Endothelial cell of umbilical vein (primary cell): ENCODE measurements around the gene EXD3. TPM values are rescaled to one million over a fixed set of nuclear protein-coding genes. Genes with fewer than 3 reads are reported as not detected.

ENCODE experiments used
- BruUV-seq: library from RNA; stranded (reverse); fragments of 400-500 nt; replicated peaks from 2 replicates; lab custom pipeline; 2021; lab: Mats Ljungman, UMichigan
- CTCF ChIA-PET: fragments of 300-600, 350-600 bp; sonication (Branson Sonifier 250); formaldehyde crosslinking; loops from one replicate; lab custom pipeline; 2021; ENCODE audit warnings: antibody characterized with exemption, inconsistent platforms; lab: Charles Lee
- POLR2A ChIA-PET: fragments of 300-600, 350-600 bp; sonication (Branson Sonifier 250); formaldehyde crosslinking; loops from one replicate; lab custom pipeline; 2021; ENCODE audit warnings: antibody characterized with exemption, inconsistent platforms; lab: Charles Lee
- DNase-seq: peaks from one replicate; pipeline ENCODE4 v3.0.0-alpha.2; 2011; ENCODE audit warnings: low read depth, low spot score
- FAIRE-seq: peaks from 2 replicates; lab custom pipeline; 2011; peaks lifted over from hg19 to GRCh38; lab: Jason Lieb, UNC
- H2AFZ ChIP-seq: 2 replicates; pipeline ENCODE4 v1.6.0; 2012; ENCODE audit warnings: low read depth, low read length, control low read depth, inconsistent platforms
- H3K27ac ChIP-seq: 2 replicates; pipeline ENCODE4 v1.5.1; 2011; ENCODE audit warnings: low read depth, mild to moderate bottlenecking, control low read depth, low read length, moderate library complexity; ENCODE audit not compliant: insufficient read depth
- H3K27me3 ChIP-seq, 2 experiments: 2 replicates each; pipeline versions ENCODE4 v1.6.0 to v1.6.1; 2011; ENCODE audit warnings: low read length in 2 of 2, mixed read lengths in 1 of 2; ENCODE audit not compliant: control insufficient read depth in 2 of 2, insufficient read depth in 2 of 2
- H3K36me3 ChIP-seq, 2 experiments: 2 replicates in 1 of 2; 3 replicates in 1 of 2; pipeline ENCODE4 v1.5.1; 2011; ENCODE audit warnings: low read length in 2 of 2, mild to moderate bottlenecking in 1 of 2, moderate library complexity in 1 of 2; ENCODE audit not compliant: control insufficient read depth in 2 of 2, insufficient read depth in 2 of 2; ENCODE audit errors: extremely low read depth in 1 of 2
- H3K4me1 ChIP-seq: 3 replicates; pipeline ENCODE4 v1.5.1; 2011; ENCODE audit warnings: mild to moderate bottlenecking, low read length; ENCODE audit not compliant: control insufficient read depth, insufficient read depth; ENCODE audit errors: extremely low read depth
- H3K4me2 ChIP-seq: 2 replicates; pipeline ENCODE4 v1.6.1; 2011; ENCODE audit warnings: low read length, control low read depth, mixed read lengths; ENCODE audit not compliant: insufficient read depth
- H3K4me3 ChIP-seq, 3 experiments: fragments of 200-600 bp in 1 of 3; sonication (generic), shearing (Covaris generic) in 1 of 3; replicated peaks in 1 of 3; 2 replicates each; pipeline ENCODE4 v1.5.1; 2011 to 2016; ENCODE audit warnings: control low read depth in 3 of 3, low read length in 3 of 3, mild to moderate bottlenecking in 2 of 3, inconsistent platforms in 1 of 3, low read depth in 1 of 3, moderate library complexity in 1 of 3; ENCODE audit not compliant: insufficient read depth in 1 of 3
- H3K79me2 ChIP-seq: 2 replicates; pipeline ENCODE4 v1.6.0; 2012; ENCODE audit warnings: low read length, inconsistent platforms; ENCODE audit not compliant: control insufficient read depth, insufficient read depth
- H3K9ac ChIP-seq: replicated peaks from 2 replicates; pipeline ENCODE3; 2011; ENCODE audit warnings: low read length, control low read depth; ENCODE audit not compliant: insufficient read depth; ENCODE audit errors: extremely low read depth
- H3K9me1 ChIP-seq: replicated peaks from 3 replicates; pipeline ENCODE4 v1.6.0; 2011; ENCODE audit warnings: mild to moderate bottlenecking, low read length; ENCODE audit not compliant: control insufficient read depth, insufficient read depth; ENCODE audit errors: extremely low read depth
- H3K9me3 ChIP-seq: replicated peaks from 2 replicates; pipeline ENCODE4 v1.5.1; 2012; ENCODE audit warnings: low read length, inconsistent platforms; ENCODE audit not compliant: control insufficient read depth, insufficient read depth
- H4K20me1 ChIP-seq: replicated peaks from 2 replicates; pipeline ENCODE3; 2011; ENCODE audit warnings: mild to moderate bottlenecking, low read length; ENCODE audit not compliant: control insufficient read depth, insufficient read depth; ENCODE audit errors: extremely low read depth
- EZH2 ChIP-seq: IDR thresholded peaks from 2 replicates; pipeline ENCODE4 v1.6.1; 2012; ENCODE audit warnings: borderline replicate concordance, low read depth, mild to moderate bottlenecking, moderate library complexity, low read length, inconsistent platforms; ENCODE audit not compliant: severe bottlenecking
- FOS ChIP-seq: IDR thresholded peaks from 2 replicates; pipeline ENCODE4 v1.6.1; 2011; ENCODE audit warnings: mild to moderate bottlenecking, low read length, moderate library complexity, borderline replicate concordance; ENCODE audit not compliant: insufficient read depth
- GATA2 ChIP-seq: IDR thresholded peaks from 2 replicates; pipeline ENCODE4 v1.7.0; 2011; ENCODE audit warnings: low read depth, mild to moderate bottlenecking, moderate library complexity, mixed read lengths, low read length; ENCODE audit not compliant: insufficient read length, insufficient read depth
- JUN ChIP-seq: IDR thresholded peaks from 2 replicates; pipeline ENCODE4 v1.6.1; 2011; ENCODE audit warnings: borderline replicate concordance, low read depth; ENCODE audit not compliant: insufficient read length, insufficient read depth
- MYC ChIP-seq: IDR thresholded peaks from one replicate; pipeline ENCODE4 v1.6.1; 2011; ENCODE audit warnings: mild to moderate bottlenecking, low read depth, low read length
- dilution Hi-C: fragments of 300-500 bp; cut with MboI; formaldehyde crosslinking; loops from one replicate; pipeline ENCODE4 v1.15.0; 2019; ENCODE audit warnings: low sequenced_read_pairs; ENCODE audit not compliant: extremely low pct_ligation_motif_present
- intact Hi-C: fragments of 100-400 bp; cut with micrococcal nuclease; formaldehyde crosslinking; loops from one replicate; pipeline ENCODE4 v1.10.0; 2022
- polyA plus RNA-seq, 4 experiments: library from polyadenylated mRNA; depleted of rRNA in 3 of 4; stranded (reverse) in 3 of 4; unstranded in 1 of 4; fragments of >200 nt; gene quantifications; 2 replicates each; pipeline versions ENCODE4 v1.2.1 to v1.2.3, GENCODE V29; 2011 to 2012; ENCODE audit warnings: missing spikeins in 1 of 4
- total RNA-seq: library from RNA; stranded (reverse); gene quantifications from 2 replicates; pipeline ENCODE4 v1.2.3, GENCODE V29; 2021
- TF ChIP-seq, protein P1 (sequence below), 2 donors: IDR thresholded peaks; 1 replicate in 1 of 2; 2 replicates in 1 of 2; pipeline ENCODE4 v1.5.1; 2011; ENCODE audit warnings: low read length in 2 of 2, mild to moderate bottlenecking in 2 of 2, moderate library complexity in 2 of 2, control low read depth in 1 of 2, inconsistent platforms in 1 of 2, low read depth in 1 of 2; ENCODE audit not compliant: insufficient read depth in 1 of 2; ENCODE audit errors: extremely low read depth in 1 of 2

EXD3 gene
- total and polyA plus RNA-seq, 2 donors (not counting 3 experiments of a cell fraction or from before 2014, with no cell fraction given) = 17.7 to 30.3 TPM

DNA sequence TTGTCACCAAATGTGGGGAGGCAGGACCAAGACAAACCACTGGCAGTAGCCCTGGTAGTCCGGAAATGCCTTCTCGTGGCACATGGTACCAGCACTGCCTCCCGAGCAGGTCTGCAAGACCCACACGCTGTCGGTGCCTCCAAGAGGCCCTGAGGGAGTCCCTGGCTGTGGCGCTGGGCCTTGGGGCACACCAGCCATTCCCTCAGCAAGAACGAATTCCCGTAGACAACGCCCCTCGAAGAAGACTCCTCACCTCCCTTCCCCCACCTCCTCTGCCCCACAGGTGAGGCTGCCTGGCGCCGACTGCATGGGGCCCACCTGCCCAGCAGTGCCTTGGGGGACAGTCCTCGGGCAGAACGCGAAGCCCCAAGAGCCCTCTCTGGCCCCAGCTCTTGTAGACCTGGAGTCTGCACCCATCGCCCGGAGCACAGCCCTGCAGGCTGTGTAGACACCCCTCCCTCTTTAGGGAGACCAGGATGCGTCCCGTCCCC lies 56.0 kb downstream of the EXD3 start:
- dilution Hi-C loops = no loop called here
- H3K79me2 ChIP-seq = no peaks in the 10 kb centered on the region
- H3K4me1 ChIP-seq = no peaks in the 10 kb centered on the region
- no TSS peak for BruUV-seq
- ChIA-PET CTCF (no interaction called here), POLR2A (no interaction called here)
- no peak overlapping the region for H3K27ac ChIP-seq
- no peak overlapping the region for H3K4me2 ChIP-seq
- no peaks in the 10 kb centered on the region for H4K20me1 ChIP-seq
- no peak for TF ChIP-seq EZH2
- TF ChIP-seq, protein P1, sequence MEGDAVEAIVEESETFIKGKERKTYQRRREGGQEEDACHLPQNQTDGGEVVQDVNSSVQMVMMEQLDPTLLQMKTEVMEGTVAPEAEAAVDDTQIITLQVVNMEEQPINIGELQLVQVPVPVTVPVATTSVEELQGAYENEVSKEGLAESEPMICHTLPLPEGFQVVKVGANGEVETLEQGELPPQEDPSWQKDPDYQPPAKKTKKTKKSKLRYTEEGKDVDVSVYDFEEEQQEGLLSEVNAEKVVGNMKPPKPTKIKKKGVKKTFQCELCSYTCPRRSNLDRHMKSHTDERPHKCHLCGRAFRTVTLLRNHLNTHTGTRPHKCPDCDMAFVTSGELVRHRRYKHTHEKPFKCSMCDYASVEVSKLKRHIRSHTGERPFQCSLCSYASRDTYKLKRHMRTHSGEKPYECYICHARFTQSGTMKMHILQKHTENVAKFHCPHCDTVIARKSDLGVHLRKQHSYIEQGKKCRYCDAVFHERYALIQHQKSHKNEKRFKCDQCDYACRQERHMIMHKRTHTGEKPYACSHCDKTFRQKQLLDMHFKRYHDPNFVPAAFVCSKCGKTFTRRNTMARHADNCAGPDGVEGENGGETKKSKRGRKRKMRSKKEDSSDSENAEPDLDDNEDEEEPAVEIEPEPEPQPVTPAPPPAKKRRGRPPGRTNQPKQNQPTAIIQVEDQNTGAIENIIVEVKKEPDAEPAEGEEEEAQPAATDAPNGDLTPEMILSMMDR (IDR thresholded peaks at IDR 0.05; ENCODE audit: extremely low read depth in 1 of 2, insufficient read depth in 1 of 2, low read depth in 1 of 2, low read length in 2 of 2) = no peak
- TF ChIP-seq JUN = no peak
- no peak for TF ChIP-seq MYC
- no peak for TF ChIP-seq FOS
- TF ChIP-seq GATA2 = no peak
- no peaks in the 10 kb centered on the region for H3K9me1 ChIP-seq
- no peak overlapping the region for H3K9ac ChIP-seq
- H3K27me3 ChIP-seq = no peaks in the 10 kb centered on the region
- H2AFZ ChIP-seq = no peak overlapping the region
- no peak for DNase-seq
- no peaks in the 10 kb centered on the region for H3K9me3 ChIP-seq
- intact Hi-C loops = no loop called here
- FAIRE-seq = no peak
- H3K36me3 ChIP-seq = no peaks in the 10 kb centered on the region
- H3K4me3 ChIP-seq = no peak overlapping the region
